SK-N-SH (cell line): Measurements from ENCODE around the gene MIPEP. TPM values are rescaled to one million over a fixed set of nuclear protein-coding genes. Genes with fewer than 3 reads are reported as not detected.

ENCODE experiments used
- CTCF ChIA-PET: fragments of 300-600, 350-600 bp; formaldehyde crosslinking; extraction: SDS; loops from one replicate; lab custom pipeline; 2021; lab: Yijun Ruan, JAX
- POLR2A ChIA-PET: fragments of 350-600 bp; sonication (Branson Sonifier 250); formaldehyde crosslinking; extraction: SDS; loops from one replicate; lab custom pipeline; 2020; ENCODE audit warnings: antibody characterized with exemption, inconsistent platforms; lab: Yijun Ruan, JAX
- DNase-seq: peaks from one replicate; pipeline ENCODE4 v3.0.0; 2012
- H2AFZ ChIP-seq: fragments of 200-600 bp; sonication (generic); 2 replicates; pipeline ENCODE4 v1.8.1; 2016; ENCODE audit warnings: antibody characterized with exemption, mild to moderate bottlenecking, low read depth
- H3F3A ChIP-seq: fragments of 200-600 bp; sonication (generic); replicated peaks from 2 replicates; pipeline ENCODE3; 2016; ENCODE audit warnings: antibody characterized with exemption, mild to moderate bottlenecking; ENCODE audit not compliant: insufficient read depth
- H3K27ac ChIP-seq, 2 experiments: fragments of 200-500 bp in 1 of 2; fragments of 200-600 bp in 1 of 2; sonication (Bioruptor generic) in 1 of 2; sonication (generic), shearing (Covaris generic) in 1 of 2; 2 replicates each; pipeline versions ENCODE4 v1.5.1 to v1.6.1; 2014 to 2016; ENCODE audit warnings: low read depth in 2 of 2, inconsistent platforms in 1 of 2, low read length in 1 of 2, mild to moderate bottlenecking in 1 of 2, mixed read lengths in 1 of 2
- H3K27me3 ChIP-seq: fragments of 200-600 bp; sonication (generic), shearing (Covaris generic); 2 replicates; pipeline ENCODE4 v1.6.1; 2016; ENCODE audit warnings: mixed run types; ENCODE audit not compliant: insufficient read depth
- H3K36me3 ChIP-seq, 2 experiments: fragments of 200-500 bp in 1 of 2; fragments of 200-600 bp in 1 of 2; sonication (Bioruptor generic) in 1 of 2; sonication (generic) in 1 of 2; replicated peaks in 1 of 2; 2 replicates each; pipeline versions ENCODE3 to v1.5.1; 2014 to 2016; ENCODE audit warnings: low read length in 1 of 2, mild to moderate bottlenecking in 1 of 2; ENCODE audit not compliant: insufficient read depth in 2 of 2, control insufficient read depth in 1 of 2
- H3K4me1 ChIP-seq, 2 experiments: fragments of 200-500 bp in 1 of 2; fragments of 200-600 bp in 1 of 2; sonication (Bioruptor generic) in 1 of 2; sonication (generic), shearing (Covaris generic) in 1 of 2; 2 replicates each; pipeline versions ENCODE4 v1.5.1 to v1.6.1; 2014 to 2016; ENCODE audit warnings: low read depth in 1 of 2, low read length in 1 of 2, mixed run types in 1 of 2; ENCODE audit not compliant: insufficient read depth in 2 of 2, control insufficient read depth in 1 of 2
- H3K4me2 ChIP-seq: fragments of 200-600 bp; sonication (generic), shearing (Covaris generic); 2 replicates; pipeline ENCODE4 v1.6.1; 2017; ENCODE audit warnings: mixed run types
- H3K4me3 ChIP-seq, 2 experiments: fragments of 200-500 bp in 1 of 2; fragments of 200-600 bp in 1 of 2; sonication (Bioruptor generic) in 1 of 2; sonication (generic), shearing (Covaris generic) in 1 of 2; 2 replicates each; pipeline versions ENCODE4 v1.5.1 to v1.8.1; 2014 to 2016; ENCODE audit warnings: low read depth in 2 of 2, inconsistent platforms in 1 of 2, low read length in 1 of 2, mild to moderate bottlenecking in 1 of 2, mixed read lengths in 1 of 2, moderate library complexity in 1 of 2
- H3K79me2 ChIP-seq: fragments of 200-600 bp; sonication (generic); 2 replicates; pipeline ENCODE4 v1.8.1; 2017; ENCODE audit warnings: mild to moderate bottlenecking; ENCODE audit not compliant: insufficient read depth
- H3K9ac ChIP-seq: fragments of 200-600 bp; sonication (generic); 2 replicates; pipeline ENCODE4 v1.6.1; 2017; ENCODE audit warnings: mixed run types
- H3K9me2 ChIP-seq: fragments of 200-600 bp; sonication (generic); 2 replicates; pipeline ENCODE4 v1.6.1; 2017; ENCODE audit warnings: mixed run types
- H3K9me3 ChIP-seq: fragments of 200-600 bp; sonication (generic); 2 replicates; pipeline ENCODE4 v1.6.1; 2017; ENCODE audit warnings: mixed run types, mild to moderate bottlenecking, moderate library complexity
- H4K20me1 ChIP-seq: fragments of 200-600 bp; sonication (generic); 2 replicates; pipeline ENCODE4 v1.6.1; 2017; ENCODE audit warnings: mild to moderate bottlenecking, mixed run types; ENCODE audit not compliant: insufficient read depth
- ELF1 ChIP-seq: IDR thresholded peaks from 2 replicates; pipeline ENCODE4 v1.4.0; 2012
- EZH2phosphoT487 ChIP-seq: fragments of 200-600 bp; sonication (generic); IDR thresholded peaks from 2 replicates; pipeline ENCODE4 v1.6.1; 2017; ENCODE audit warnings: low read depth, mixed run types, mild to moderate bottlenecking, antibody characterized with exemption, moderate library complexity, borderline replicate concordance
- FOXJ3 ChIP-seq: sonication (generic); formaldehyde crosslinking; IDR thresholded peaks from 2 replicates; pipeline ENCODE4 v1.5.1; 2020; ENCODE audit warnings: mild to moderate bottlenecking, missing genetic modification reagents
- GABPA ChIP-seq: IDR thresholded peaks from 2 replicates; pipeline ENCODE4 v1.4.0; 2012; ENCODE audit warnings: low read depth, mild to moderate bottlenecking
- MEF2A ChIP-seq: IDR thresholded peaks from 2 replicates; pipeline ENCODE4 v1.4.0; 2012; ENCODE audit warnings: low read depth, borderline replicate concordance
- MXI1 ChIP-seq: IDR thresholded peaks from 2 replicates; pipeline ENCODE4 v1.6.1; 2012; ENCODE audit warnings: mild to moderate bottlenecking, low read depth, low read length, improper control_type of control experiment
- NRF1 ChIP-seq: IDR thresholded peaks from 2 replicates; pipeline ENCODE4 v1.6.1; 2012; ENCODE audit warnings: low read depth, mild to moderate bottlenecking, low read length
- POLR2AphosphoS5 ChIP-seq: IDR thresholded peaks from 2 replicates; pipeline ENCODE4 v1.6.1; 2012; ENCODE audit warnings: low read depth, low read length
- RFX5 ChIP-seq: IDR thresholded peaks from 2 replicates; pipeline ENCODE4 v1.6.1; 2012; ENCODE audit warnings: mild to moderate bottlenecking, improper control_type of control experiment, low read length
- RXRA ChIP-seq: IDR thresholded peaks from 2 replicates; pipeline ENCODE4 v1.4.0; 2012; ENCODE audit warnings: low read depth, mild to moderate bottlenecking, borderline replicate concordance
- TAF1 ChIP-seq: IDR thresholded peaks from 2 replicates; pipeline ENCODE4 v1.6.1; 2012; ENCODE audit warnings: low read depth, mild to moderate bottlenecking, low read length, moderate library complexity, borderline replicate concordance
- TEAD4 ChIP-seq: IDR thresholded peaks from 2 replicates; pipeline ENCODE4 v1.4.0; 2012; ENCODE audit warnings: mild to moderate bottlenecking, borderline replicate concordance; ENCODE audit not compliant: insufficient read depth
- WGBS: methylation state at CpG from one replicate; pipeline ENCODE4 v1.1.6; 2017; ENCODE audit warnings: low lambda C conversion rate; 5-methylcytosine and 5-hydroxymethylcytosine counted together
- polyA plus RNA-seq, 3 experiments: library from polyadenylated mRNA; depleted of rRNA; stranded (reverse); fragments of >200 nt; gene quantifications; 2 replicates each; pipeline ENCODE4 v1.2.3, GENCODE V29; 2012
- TF ChIP-seq, protein P1 (sequence below): fragments of 200-600 bp; sonication (generic); IDR thresholded peaks from 2 replicates; pipeline ENCODE4 v1.6.1; 2017; ENCODE audit warnings: antibody characterized with exemption, mild to moderate bottlenecking, moderate library complexity
- TF ChIP-seq, protein P2 (sequence below): IDR thresholded peaks from 2 replicates; pipeline ENCODE4; 2012
- TF ChIP-seq, protein P3 (sequence below): IDR thresholded peaks from 2 replicates; pipeline ENCODE4 v1.4.0; 2012; ENCODE audit warnings: low read depth, borderline replicate concordance

MIPEP gene
- polyA plus RNA-seq, 1 of the 3 experiments (the other 2 are of a cell fraction): 12.7 TPM

DNA sequence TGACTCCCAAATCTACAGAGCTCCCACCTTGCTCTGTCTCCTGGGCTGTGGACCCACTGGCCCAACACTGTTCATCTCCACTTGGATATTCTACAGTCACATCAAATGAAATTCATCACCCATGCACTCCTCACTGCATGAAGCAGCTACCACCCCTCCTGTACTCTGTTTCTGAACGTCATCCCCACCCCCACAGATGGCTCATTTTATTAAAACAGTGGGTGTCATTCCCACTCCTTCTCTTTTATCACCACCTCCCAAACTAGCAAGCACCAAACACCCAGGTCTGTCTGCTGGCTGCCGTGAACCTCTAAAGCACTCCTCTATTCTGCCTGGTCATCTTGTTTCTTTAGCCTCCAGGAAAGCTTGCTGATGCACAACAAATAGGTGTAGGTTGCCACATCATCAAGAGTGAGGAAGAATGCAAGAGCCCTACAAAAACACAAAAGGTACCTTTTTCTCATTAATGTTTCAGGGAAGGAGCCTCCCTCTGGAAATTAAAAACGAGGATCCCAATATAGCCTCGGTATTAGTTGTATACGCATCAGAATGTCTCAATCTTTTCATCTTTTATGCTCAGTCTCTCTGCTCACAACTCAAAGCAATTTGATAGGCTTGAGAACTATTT is 91.8 kb downstream of the MIPEP start:
- H2AFZ ChIP-seq: no peak overlapping the region
- 0 out of 4 replicates have a peak, but pooled peaks cover 0 to 7% of the 10 kb centered on the region in 2 experiments for H3K4me1 ChIP-seq
- peaks cover 2 to 8% of the 10 kb centered on the region in 2 experiments for H3K36me3 ChIP-seq
- no peaks in the 10 kb centered on the region for H4K20me1 ChIP-seq
- DNase-seq: no peak
- CTCF ChIA-PET: interaction anchor here (0.7 kb wide), 1 partner anchor 13 kb away, joined by 3 read pairs; no protein-coding TSS in a partner anchor
- no peaks in the 10 kb centered on the region for H3K79me2 ChIP-seq
- POLR2A ChIA-PET: no interaction called here
- no peak overlapping the region for H3K27ac ChIP-seq
- 84% methylated on average over 5 of the region's 5 CpGs for WGBS
- peaks cover 8% of the 10 kb centered on the region for H3F3A ChIP-seq
- TF ChIP-seq TAF1 (no peak), FOXJ3 (no peak), MXI1 (no peak), TEAD4 (no peak), RFX5 (no peak), POLR2AphosphoS5 (no peak), MEF2A (no peak), RXRA (no peak), GABPA (no peak), ELF1 (no peak), NRF1 (no peak)
- TF ChIP-seq, protein P1, sequence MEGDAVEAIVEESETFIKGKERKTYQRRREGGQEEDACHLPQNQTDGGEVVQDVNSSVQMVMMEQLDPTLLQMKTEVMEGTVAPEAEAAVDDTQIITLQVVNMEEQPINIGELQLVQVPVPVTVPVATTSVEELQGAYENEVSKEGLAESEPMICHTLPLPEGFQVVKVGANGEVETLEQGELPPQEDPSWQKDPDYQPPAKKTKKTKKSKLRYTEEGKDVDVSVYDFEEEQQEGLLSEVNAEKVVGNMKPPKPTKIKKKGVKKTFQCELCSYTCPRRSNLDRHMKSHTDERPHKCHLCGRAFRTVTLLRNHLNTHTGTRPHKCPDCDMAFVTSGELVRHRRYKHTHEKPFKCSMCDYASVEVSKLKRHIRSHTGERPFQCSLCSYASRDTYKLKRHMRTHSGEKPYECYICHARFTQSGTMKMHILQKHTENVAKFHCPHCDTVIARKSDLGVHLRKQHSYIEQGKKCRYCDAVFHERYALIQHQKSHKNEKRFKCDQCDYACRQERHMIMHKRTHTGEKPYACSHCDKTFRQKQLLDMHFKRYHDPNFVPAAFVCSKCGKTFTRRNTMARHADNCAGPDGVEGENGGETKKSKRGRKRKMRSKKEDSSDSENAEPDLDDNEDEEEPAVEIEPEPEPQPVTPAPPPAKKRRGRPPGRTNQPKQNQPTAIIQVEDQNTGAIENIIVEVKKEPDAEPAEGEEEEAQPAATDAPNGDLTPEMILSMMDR: no peak
- TF ChIP-seq, protein P2, sequence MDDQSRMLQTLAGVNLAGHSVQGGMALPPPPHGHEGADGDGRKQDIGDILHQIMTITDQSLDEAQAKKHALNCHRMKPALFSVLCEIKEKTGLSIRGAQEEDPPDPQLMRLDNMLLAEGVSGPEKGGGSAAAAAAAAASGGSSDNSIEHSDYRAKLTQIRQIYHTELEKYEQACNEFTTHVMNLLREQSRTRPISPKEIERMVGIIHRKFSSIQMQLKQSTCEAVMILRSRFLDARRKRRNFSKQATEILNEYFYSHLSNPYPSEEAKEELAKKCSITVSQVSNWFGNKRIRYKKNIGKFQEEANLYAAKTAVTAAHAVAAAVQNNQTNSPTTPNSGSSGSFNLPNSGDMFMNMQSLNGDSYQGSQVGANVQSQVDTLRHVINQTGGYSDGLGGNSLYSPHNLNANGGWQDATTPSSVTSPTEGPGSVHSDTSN: no peak
- TF ChIP-seq, protein P3, sequence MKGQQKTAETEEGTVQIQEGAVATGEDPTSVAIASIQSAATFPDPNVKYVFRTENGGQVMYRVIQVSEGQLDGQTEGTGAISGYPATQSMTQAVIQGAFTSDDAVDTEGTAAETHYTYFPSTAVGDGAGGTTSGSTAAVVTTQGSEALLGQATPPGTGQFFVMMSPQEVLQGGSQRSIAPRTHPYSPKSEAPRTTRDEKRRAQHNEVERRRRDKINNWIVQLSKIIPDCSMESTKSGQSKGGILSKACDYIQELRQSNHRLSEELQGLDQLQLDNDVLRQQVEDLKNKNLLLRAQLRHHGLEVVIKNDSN: no peak
- TF ChIP-seq, all 33 proteins: peak for 0
- Histone ChIP-seq H3K9ac (no peak overlapping the region), H3K9me2 (no peaks in the 10 kb centered on the region), H3K27me3 (no peaks in the 10 kb centered on the region), H3K4me2 (no peak overlapping the region), H3K9me3 (no peaks in the 10 kb centered on the region), H3K4me3 (no peak overlapping the region)

DNA sequence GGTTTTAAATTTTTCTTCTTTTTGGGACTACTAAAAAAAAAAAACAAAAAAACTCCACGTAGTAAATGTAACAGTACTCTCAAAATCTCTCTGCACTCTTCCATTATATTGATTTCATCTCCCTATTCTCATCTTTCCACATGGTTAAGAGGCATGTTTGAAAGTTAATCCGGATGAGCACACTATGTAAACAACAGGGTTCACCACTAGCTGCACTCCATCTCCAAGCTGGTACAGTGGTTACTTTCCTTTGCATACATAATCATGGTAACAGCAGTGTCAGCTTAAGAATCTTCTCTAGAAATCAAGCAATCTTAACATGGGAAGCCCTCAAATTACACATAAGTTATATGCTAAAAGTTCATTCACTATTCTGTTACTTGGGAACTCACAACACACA is 92.6 kb downstream of the MIPEP start:
- TF ChIP-seq, protein P2: no peak
- TF ChIP-seq TEAD4 (no peak), EZH2phosphoT487 (no peak), NRF1 (no peak), MXI1 (no peak)
- no peak overlapping the region for H2AFZ ChIP-seq
- H3K9me3 ChIP-seq: no peaks in the 10 kb centered on the region
- no peak overlapping the region for H3K9ac ChIP-seq
- no peaks in the 10 kb centered on the region for H4K20me1 ChIP-seq
- H3K9me2 ChIP-seq: no peaks in the 10 kb centered on the region
- H3K27ac ChIP-seq: no peak overlapping the region
- peaks cover 8% of the 10 kb centered on the region for H3F3A ChIP-seq
- ChIA-PET POLR2A (interaction anchor here (0.7 kb wide), 1 partner anchor 218 kb away, joined by 3 read pairs; no protein-coding TSS in a partner anchor), CTCF (interaction anchor here (0.9 kb wide), 1 partner anchor 18 kb away, joined by 3 read pairs; no protein-coding TSS in a partner anchor)
- no peaks in the 10 kb centered on the region for H3K79me2 ChIP-seq
- no peak overlapping the region for H3K4me3 ChIP-seq
- H3K4me1 ChIP-seq: 0 out of 4 replicates have a peak, but pooled peaks cover 0 to 7% of the 10 kb centered on the region in 2 experiments
- H3K36me3 ChIP-seq: peaks cover 2 to 5% of the 10 kb centered on the region in 2 experiments
- no peaks in the 10 kb centered on the region for H3K27me3 ChIP-seq
- no peak for DNase-seq
- WGBS: 88% methylated on average over 2 of the region's 2 CpGs
- H3K4me2 ChIP-seq: no peak overlapping the region
